Stimulated activated CD8-positive, alpha-beta memory T cell treated with anti-CD3 and anti-CD28 coated beads, Interleukin-7, amount 100 ng/mL, for 24 hours (primary cell): Measurements from ENCODE around the gene CAMSAP1.

Experiments used
- DNase-seq: peaks from one replicate; pipeline ENCODE4 v3.0.0-alpha.2; 2020; ENCODE audit warnings: low read depth

The CAMSAP1 gene

GRCh38 chr9:135883410-135884089, 23.8 kb downstream of the CAMSAP1 start:
- no peak for DNase-seq

- no peak for DNase-seq
These were observed 25.3 kb downstream of the CAMSAP1 start for GRCh38 chr9:135882011-135882410.

- DNase-seq = no peak
These were observed 26.9 kb downstream of the CAMSAP1 start for GRCh38 chr9:135880438-135880837.

DNA sequence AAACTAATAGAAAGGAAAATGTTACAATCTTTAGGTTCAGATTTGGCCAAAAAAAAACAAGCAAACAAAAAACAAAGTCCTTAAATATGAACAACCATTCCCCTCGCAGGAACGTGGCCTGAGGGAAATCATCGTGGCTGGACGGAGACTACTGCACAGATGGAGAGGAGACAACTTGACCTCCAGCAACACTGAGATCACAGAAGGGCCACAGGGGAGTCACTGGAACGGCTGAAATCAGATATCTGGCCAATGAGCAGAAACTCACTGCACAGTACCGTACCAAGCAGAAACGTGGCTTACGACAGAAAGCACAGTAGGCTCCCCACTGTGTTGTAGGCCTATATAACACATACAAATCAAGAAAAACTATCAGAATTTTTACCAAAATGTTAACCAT, 27.7 kb downstream of the CAMSAP1 start:
- DNase-seq = no peak

- no peak for DNase-seq
These were observed 28.1 kb downstream of the CAMSAP1 start for GRCh38 chr9:135879237-135879601.

DNA sequence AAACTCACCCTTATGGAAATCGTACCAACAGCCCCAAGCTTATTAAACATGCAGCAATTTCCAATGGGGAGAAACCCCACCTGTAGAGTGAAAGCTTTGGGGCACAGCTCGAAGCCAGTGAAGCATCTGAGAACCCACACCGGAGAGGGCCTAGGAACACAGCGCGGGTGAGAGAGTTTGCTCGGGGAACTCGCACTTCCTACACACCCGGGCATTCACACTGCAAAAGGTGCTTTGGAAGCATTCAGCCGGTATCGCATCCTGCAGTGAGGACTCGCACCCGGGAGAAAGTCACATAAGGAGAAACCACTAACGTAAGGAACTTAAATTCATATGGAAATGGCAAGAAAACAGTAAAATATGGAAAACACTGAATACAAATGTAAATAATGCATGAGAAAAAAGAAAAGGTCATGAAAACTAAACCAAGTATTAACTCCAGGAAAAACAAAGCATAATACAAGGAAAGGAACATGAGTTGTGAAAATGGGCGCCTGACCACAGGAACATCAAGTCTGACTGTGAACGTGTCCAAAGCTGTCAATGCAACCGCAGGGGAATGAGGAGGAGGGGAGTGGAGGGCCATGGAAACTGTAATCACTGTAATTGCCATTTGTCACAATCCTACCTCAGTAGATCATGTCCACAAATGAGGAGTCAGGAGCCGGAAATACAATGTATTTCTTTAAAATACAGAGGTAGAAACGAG, 28.7 kb downstream of the CAMSAP1 start:
- no peak for DNase-seq

- DNase-seq = no peak
These were observed 29.4 kb downstream of the CAMSAP1 start for GRCh38 chr9:135877791-135878527.

DNA sequence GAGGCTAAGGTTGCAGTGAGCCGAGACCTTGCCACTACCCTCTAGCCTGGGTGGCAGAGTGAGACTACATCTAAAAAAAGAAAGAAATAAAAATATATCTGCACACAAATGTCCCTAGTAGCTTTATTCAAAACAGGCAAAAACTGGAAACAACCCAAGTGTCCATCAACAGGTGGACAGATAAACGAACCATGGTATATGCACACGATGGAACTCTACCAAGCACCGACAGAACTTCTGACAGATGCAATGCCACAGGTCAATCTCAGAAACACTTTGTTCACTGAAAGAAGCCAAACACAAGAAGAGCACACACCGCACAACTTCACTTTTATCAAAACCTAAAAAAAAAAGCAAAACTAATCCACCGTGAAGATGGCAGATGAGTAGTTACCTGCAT, 30.4 kb downstream of the CAMSAP1 start:
- no peak for DNase-seq

- DNase-seq = no peak
These were observed 32.5 kb downstream of the CAMSAP1 start for GRCh38 chr9:135874859-135875258.

- no peak for DNase-seq
These were observed 37.4 kb downstream of the CAMSAP1 start for GRCh38 chr9:135869909-135870308.

GRCh38 chr9:135865531-135865930, 41.8 kb downstream of the CAMSAP1 start:
- no peak for DNase-seq

DNA sequence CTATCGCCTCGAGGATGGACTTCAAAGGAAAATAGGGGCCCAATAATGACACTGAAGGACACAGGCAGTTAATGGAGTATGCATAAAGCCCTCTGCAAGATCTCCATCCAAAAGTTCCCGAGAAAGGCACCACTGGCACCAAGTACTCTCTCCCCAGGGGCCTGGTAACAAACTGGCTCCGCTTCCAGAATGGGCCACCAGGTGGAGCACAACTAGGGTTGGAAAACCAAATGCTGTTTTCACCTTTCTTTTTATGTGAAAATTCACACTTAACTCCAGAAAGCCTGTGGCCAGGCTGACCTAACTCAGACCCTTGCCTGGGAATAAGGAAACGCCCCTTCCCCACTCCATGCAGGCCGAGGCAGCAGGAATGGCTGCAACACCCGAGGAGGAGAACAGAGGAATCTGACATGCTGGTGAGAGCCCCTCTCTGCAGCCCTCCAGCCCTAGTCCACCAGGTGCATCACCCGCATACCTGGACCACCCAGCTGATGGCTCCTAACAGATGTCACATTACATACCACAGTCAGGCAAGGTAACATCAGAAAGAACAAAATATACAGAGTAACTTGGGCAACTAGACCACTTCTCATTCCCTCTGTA, 42.8 kb downstream of the CAMSAP1 start:
- peak; percentile 57 for DNase-seq

GRCh38 chr9:135862809-135863208, 44.5 kb downstream of the CAMSAP1 start:
- no peak for DNase-seq

GRCh38 chr9:135858491-135859185, 48.7 kb downstream of the CAMSAP1 start:
- DNase-seq = no peak

- DNase-seq = no peak
These were observed 49.5 kb downstream of the CAMSAP1 start for GRCh38 chr9:135857843-135858242.

GRCh38 chr9:135857371-135857786, 50.0 kb downstream of the CAMSAP1 start:
- no peak for DNase-seq

DNA sequence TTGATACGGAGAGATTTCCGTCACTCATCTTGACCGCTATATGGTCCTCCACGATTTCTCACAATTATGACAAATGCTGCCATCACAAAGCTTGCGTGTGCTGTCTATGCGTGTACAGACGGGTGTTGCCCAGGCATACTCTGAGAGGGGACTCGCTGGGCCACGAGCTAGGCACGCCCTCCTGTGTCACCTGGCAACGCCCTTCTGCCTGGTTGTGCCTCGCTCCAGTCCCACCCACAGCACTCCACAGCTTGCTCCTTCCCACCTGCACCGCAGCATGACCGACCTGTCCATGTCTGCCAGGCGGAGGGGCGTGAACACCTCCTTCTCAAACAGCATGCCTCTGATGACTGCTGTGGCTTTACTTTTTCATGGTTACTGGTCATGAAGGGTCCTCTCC, 55.6 kb downstream of the CAMSAP1 start:
- DNase-seq = no peak

- no peak for DNase-seq
These were observed 56.6 kb downstream of the CAMSAP1 start for GRCh38 chr9:135850737-135851136.

DNA sequence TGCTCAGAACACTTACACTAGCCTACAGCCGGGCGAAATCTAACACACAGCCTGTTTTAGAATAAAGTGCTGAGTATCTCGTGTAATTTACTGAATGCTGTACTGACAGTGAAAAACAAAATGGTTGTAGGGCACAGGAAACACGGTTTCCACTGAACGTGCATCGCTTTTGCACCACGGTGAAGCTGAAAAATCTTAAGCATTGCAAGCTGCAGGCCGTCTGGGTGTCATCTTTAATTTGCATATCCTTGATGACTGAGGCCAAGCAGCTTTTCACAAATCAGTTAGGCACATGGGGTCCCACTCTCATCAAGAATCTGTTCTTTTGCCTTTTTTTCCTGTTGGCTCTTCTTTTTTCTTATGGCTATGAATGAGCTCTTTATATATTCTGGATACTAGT, 58.2 kb downstream of the CAMSAP1 start:
- DNase-seq = no peak

GRCh38 chr9:135848341-135849047, 58.9 kb downstream of the CAMSAP1 start:
- DNase-seq = no peak

DNA sequence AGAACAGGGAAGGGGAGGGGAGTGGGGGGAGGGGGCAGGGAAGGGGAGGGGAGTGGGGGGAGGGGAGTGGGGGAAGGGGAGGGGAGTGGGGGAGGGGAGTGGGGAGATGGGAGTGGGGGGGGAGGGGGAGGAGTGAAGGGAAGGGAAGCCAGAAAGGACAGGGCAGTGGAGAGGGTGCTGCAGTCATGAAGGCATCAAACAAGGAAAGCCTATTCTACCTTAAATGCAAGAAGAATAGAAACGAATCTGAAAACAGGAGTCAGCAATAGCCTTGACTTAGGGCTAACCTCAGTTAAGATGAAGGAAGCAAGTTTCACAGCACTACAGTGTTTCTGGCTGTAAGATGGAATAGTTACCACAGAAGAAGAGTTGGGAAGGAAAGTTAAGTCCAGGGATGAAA, 59.5 kb downstream of the CAMSAP1 start:
- DNase-seq = no peak

DNA sequence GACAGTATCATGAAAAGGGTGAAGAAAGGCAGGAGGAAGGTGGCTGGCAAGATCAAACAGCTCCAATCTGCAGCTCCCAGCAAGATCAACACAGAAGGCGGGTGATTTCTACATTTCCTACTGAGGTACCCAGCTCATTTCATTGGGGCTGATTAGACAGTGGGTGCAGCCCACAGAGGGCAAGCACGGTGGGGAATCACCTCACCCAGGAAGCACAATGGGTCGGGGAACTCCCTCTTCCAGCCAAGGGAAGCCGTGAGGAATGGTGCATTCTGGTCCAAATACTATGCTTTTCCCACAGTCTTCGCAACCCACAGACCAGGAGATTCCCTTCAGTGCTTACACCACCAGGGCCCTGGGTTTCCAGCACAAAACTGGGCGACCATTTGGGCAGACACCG, 66.8 kb downstream of the CAMSAP1 start:
- no peak for DNase-seq
